Dendritic cell treated with granulocyte-macrophage colony-stimulating factor and Interleukin-4, amounts not matched to agents 40 ng/mL and 50 ng/mL, for 4 days (primary cell): Measurements from ENCODE around the gene COG4.

Experiments
- H3K27ac Mint-ChIP-seq: one replicate; pipeline ENCODE4 v1.8.0; 2022; ENCODE audit warnings: mild to moderate bottlenecking, mixed read lengths
- H3K27me3 Mint-ChIP-seq: one replicate; pipeline ENCODE4 v1.8.0; 2022; ENCODE audit warnings: mild to moderate bottlenecking, mixed read lengths
- H3K36me3 Mint-ChIP-seq: one replicate; pipeline ENCODE4 v1.8.0; 2022; ENCODE audit warnings: low read depth, mixed read lengths
- H3K4me1 Mint-ChIP-seq: one replicate; pipeline ENCODE4 v1.8.0; 2022; ENCODE audit warnings: low read depth, mixed read lengths
- H3K4me3 Mint-ChIP-seq: one replicate; pipeline ENCODE4 v1.8.0; 2022; ENCODE audit warnings: mild to moderate bottlenecking, moderate library complexity, mixed read lengths
- H3K9me3 Mint-ChIP-seq: one replicate; pipeline ENCODE4 v1.8.0; 2022; ENCODE audit warnings: mixed read lengths
- intact Hi-C: fragments of 100-400 bp; cut with micrococcal nuclease; formaldehyde crosslinking; loops from one replicate; pipeline ENCODE4 v1.15.0; 2022

Gene COG4

GRCh38 chr16:70512456-70512855, 10.9 kb downstream of the COG4 start:
- peaks cover 96% of the 10 kb centered on the region for H3K36me3 Mint-ChIP-seq
- H3K4me3 Mint-ChIP-seq = no peak overlapping the region
- no peaks in the 10 kb centered on the region for H3K27me3 Mint-ChIP-seq
- H3K27ac Mint-ChIP-seq = no peak overlapping the region
- peaks cover 6% of the 10 kb centered on the region for H3K4me1 Mint-ChIP-seq
- intact Hi-C loops = no loop called here
- no peaks in the 10 kb centered on the region for H3K9me3 Mint-ChIP-seq

- H3K36me3 Mint-ChIP-seq = peaks cover 96% of the 10 kb centered on the region
Measured at GRCh38 chr16:70511833-70512232, 11.5 kb downstream of the COG4 start.

GRCh38 chr16:70510216-70510615, 13.1 kb downstream of the COG4 start:
- intact Hi-C loops = no loop called here
- H3K4me3 Mint-ChIP-seq = no peak overlapping the region
- H3K27ac Mint-ChIP-seq = no peak overlapping the region
- H3K9me3 Mint-ChIP-seq = no peaks in the 10 kb centered on the region
- peaks cover 92% of the 10 kb centered on the region for H3K36me3 Mint-ChIP-seq
- peaks cover 6% of the 10 kb centered on the region for H3K4me1 Mint-ChIP-seq
- no peaks in the 10 kb centered on the region for H3K27me3 Mint-ChIP-seq

More at GRCh38 chr16:70511833-70512232, 11.5 kb downstream of the COG4 start:
- Mint-ChIP-seq H3K27ac (no peak overlapping the region), H3K27me3 (no peaks in the 10 kb centered on the region), H3K9me3 (no peaks in the 10 kb centered on the region), H3K4me3 (no peak overlapping the region), H3K4me1 (peaks cover 6% of the 10 kb centered on the region)
- intact Hi-C loops = no loop called here

GRCh38 chr16:70508752-70509151, 14.6 kb downstream of the COG4 start:
- intact Hi-C loops = no loop called here
- Mint-ChIP-seq H3K27me3 (no peaks in the 10 kb centered on the region), H3K4me1 (peaks cover 6% of the 10 kb centered on the region), H3K27ac (peak overlapping the region; percentile 24), H3K4me3 (no peak overlapping the region), H3K9me3 (no peaks in the 10 kb centered on the region), H3K36me3 (peaks cover 91% of the 10 kb centered on the region)

GRCh38 chr16:70496513-70496912, 26.8 kb downstream of the COG4 start:
- no peaks in the 10 kb centered on the region for H3K4me1 Mint-ChIP-seq
- H3K27me3 Mint-ChIP-seq = no peaks in the 10 kb centered on the region
- no peaks in the 10 kb centered on the region for H3K9me3 Mint-ChIP-seq
- peaks cover 97% of the 10 kb centered on the region for H3K36me3 Mint-ChIP-seq
- H3K4me3 Mint-ChIP-seq = no peak overlapping the region
- intact Hi-C loops = no loop called here
- no peak overlapping the region for H3K27ac Mint-ChIP-seq

GRCh38 chr16:70495425-70496182, 27.8 kb downstream of the COG4 start:
- Mint-ChIP-seq H3K4me3 (no peak overlapping the region), H3K4me1 (peaks cover 3% of the 10 kb centered on the region), H3K36me3 (peaks cover 95% of the 10 kb centered on the region), H3K27ac (no peak overlapping the region), H3K27me3 (no peaks in the 10 kb centered on the region), H3K9me3 (no peaks in the 10 kb centered on the region)
- intact Hi-C loops = no loop called here

GRCh38 chr16:70494777-70495176, 28.6 kb downstream of the COG4 start:
- H3K9me3 Mint-ChIP-seq = no peaks in the 10 kb centered on the region
- peaks cover 97% of the 10 kb centered on the region for H3K36me3 Mint-ChIP-seq

GRCh38 chr16:70494202-70494770, 29.1 kb downstream of the COG4 start:
- Mint-ChIP-seq H3K27ac (no peak overlapping the region), H3K9me3 (no peaks in the 10 kb centered on the region), H3K27me3 (no peaks in the 10 kb centered on the region), H3K4me3 (no peak overlapping the region), H3K36me3 (peaks cover 97% of the 10 kb centered on the region), H3K4me1 (peaks cover 8% of the 10 kb centered on the region)
- intact Hi-C loops = no loop called here

More at GRCh38 chr16:70494777-70495176, 28.6 kb downstream of the COG4 start:
- no peak overlapping the region for H3K27ac Mint-ChIP-seq
- H3K4me1 Mint-ChIP-seq = peaks cover 8% of the 10 kb centered on the region
- intact Hi-C loops = no loop called here
- H3K27me3 Mint-ChIP-seq = no peaks in the 10 kb centered on the region
- H3K4me3 Mint-ChIP-seq = no peak overlapping the region

- Mint-ChIP-seq H3K27ac (no peak overlapping the region), H3K9me3 (no peaks in the 10 kb centered on the region), H3K36me3 (peaks cover 99% of the 10 kb centered on the region), H3K4me1 (peaks cover 8% of the 10 kb centered on the region), H3K4me3 (no peak overlapping the region), H3K27me3 (no peaks in the 10 kb centered on the region)
- intact Hi-C loops = no loop called here
Measured at GRCh38 chr16:70493802-70494201, 29.6 kb downstream of the COG4 start.

- peaks cover 8% of the 10 kb centered on the region for H3K4me1 Mint-ChIP-seq
- no peaks in the 10 kb centered on the region for H3K27me3 Mint-ChIP-seq
- intact Hi-C loops = no loop called here
- H3K9me3 Mint-ChIP-seq = no peaks in the 10 kb centered on the region
- H3K36me3 Mint-ChIP-seq = peaks cover 98% of the 10 kb centered on the region
- H3K4me3 Mint-ChIP-seq = no peak overlapping the region
- H3K27ac Mint-ChIP-seq = peak overlapping the region; percentile 45
Measured at GRCh38 chr16:70490261-70490660, 33.1 kb downstream of the COG4 start.

- intact Hi-C loops = no loop called here
- Mint-ChIP-seq H3K27me3 (no peaks in the 10 kb centered on the region), H3K4me1 (no peaks in the 10 kb centered on the region), H3K4me3 (no peak overlapping the region), H3K27ac (no peak overlapping the region), H3K9me3 (no peaks in the 10 kb centered on the region), H3K36me3 (peaks cover 95% of the 10 kb centered on the region)
Measured at GRCh38 chr16:70484867-70485266, 38.5 kb downstream of the COG4 start.

GRCh38 chr16:70483426-70483825, 39.9 kb downstream of the COG4 start:
- peaks cover 95% of the 10 kb centered on the region for H3K36me3 Mint-ChIP-seq
- H3K27ac Mint-ChIP-seq = no peak overlapping the region
- no peaks in the 10 kb centered on the region for H3K27me3 Mint-ChIP-seq
- H3K9me3 Mint-ChIP-seq = no peaks in the 10 kb centered on the region
- peaks cover 9% of the 10 kb centered on the region for H3K4me1 Mint-ChIP-seq
- H3K4me3 Mint-ChIP-seq = no peak overlapping the region
- intact Hi-C loops = no loop called here

GRCh38 chr16:70482624-70483023, 40.7 kb downstream of the COG4 start:
- Mint-ChIP-seq H3K27ac (no peak overlapping the region), H3K4me1 (peaks cover 11% of the 10 kb centered on the region), H3K4me3 (no peak overlapping the region), H3K27me3 (no peaks in the 10 kb centered on the region), H3K36me3 (peaks cover 95% of the 10 kb centered on the region), H3K9me3 (no peaks in the 10 kb centered on the region)
- intact Hi-C loops = no loop called here

- H3K36me3 Mint-ChIP-seq = peaks cover 90% of the 10 kb centered on the region
- no peak overlapping the region for H3K4me3 Mint-ChIP-seq
- intact Hi-C loops = no loop called here
Measured at GRCh38 chr16:70481929-70482536, 41.3 kb downstream of the COG4 start.

More at GRCh38 chr16:70481929-70482536, 41.3 kb downstream of the COG4 start:
- Mint-ChIP-seq H3K27me3 (no peaks in the 10 kb centered on the region), H3K27ac (no peak overlapping the region), H3K4me1 (peaks cover 11% of the 10 kb centered on the region), H3K9me3 (no peaks in the 10 kb centered on the region)
